NCI-H226 (cell line): ENCODE measurements around the gene PACC1.
"Not testable (repeated sequence)": the region's sequence is repeated elsewhere in the genome, so short reads cannot be mapped to it uniquely, and the experiment has no call there.

Experiments used
- DNase-seq: peaks from one replicate; pipeline ENCODE4 v3.0.0-alpha.2; 2015

The PACC1 gene

GRCh38 chr1:212326541-212326940 is 88.1 kb downstream of the PACC1 start:
- no peak for DNase-seq

- no peak for DNase-seq
Measured at GRCh38 chr1:212323066-212323465, 91.6 kb downstream of the PACC1 start.

- not testable (repeated sequence) for DNase-seq
Measured at GRCh38 chr1:212321031-212321430, 93.7 kb downstream of the PACC1 start.

- no peak for DNase-seq
Measured at GRCh38 chr1:212317916-212318315, 96.8 kb downstream of the PACC1 start.

GRCh38 chr1:212315907-212316306 is 98.8 kb downstream of the PACC1 start:
- no peak for DNase-seq

- no peak for DNase-seq
Measured at GRCh38 chr1:212315184-212315583, 99.5 kb downstream of the PACC1 start.
